Right lobe of liver (tissue), 4 donors: ENCODE data around the gene MAML3.

Experiments
- CTCF ChIP-seq, 4 donors: fragments of 200-600 bp in 3 of 4; fragments of 450-650 bp in 1 of 4; IDR thresholded peaks; one replicate each; pipeline versions ENCODE4 v1.5.1 to v1.8.0; 2016 to 2022; ENCODE audit warnings: antibody characterized with exemption in 4 of 4, mild to moderate bottlenecking in 2 of 4
- POLR2A ChIP-seq: fragments of 450-650 bp; IDR thresholded peaks from one replicate; pipeline ENCODE4 v1.6.1; 2017; ENCODE audit warnings: antibody characterized with exemption, mild to moderate bottlenecking
- donor health status: DM: no; HTN: no; CAD: no.
- donor health status: DM: no; HTN: no; CAD: no.
- donor health status: DM: no; HTN: yes; CAD: no.

- no peak for TF ChIP-seq CTCF (IDR thresholded peaks at IDR 0.05)
- TF ChIP-seq POLR2A: no peak
Measured at GRCh38 chr4:140172960-140173359, 19.0 kb upstream of the MAML3 start.
